Activated naive CD4-positive, alpha-beta T cell treated with anti-CD3 and anti-CD28 coated beads, Interleukin-2, amount 50 U/mL, for 24 hours (primary cell): ENCODE measurements around the gene KLHDC3.
A peak's percentile ranks its signal among the peaks of the same experiment; 100 is the strongest.

Experiments
- H3K27ac Mint-ChIP-seq: one replicate; pipeline ENCODE4 v1.8.0; 2021; ENCODE audit warnings: mild to moderate bottlenecking, mixed read lengths
- H3K27me3 Mint-ChIP-seq: one replicate; pipeline ENCODE4 v1.8.0; 2021; ENCODE audit warnings: mixed read lengths
- H3K36me3 Mint-ChIP-seq: one replicate; pipeline ENCODE4 v1.8.0; 2021; ENCODE audit warnings: mixed read lengths
- H3K4me1 Mint-ChIP-seq: one replicate; pipeline ENCODE4 v1.8.0; 2021; ENCODE audit warnings: mixed read lengths
- H3K4me3 Mint-ChIP-seq: one replicate; pipeline ENCODE4 v1.8.0; 2021; ENCODE audit warnings: mild to moderate bottlenecking, mixed read lengths
- H3K9me3 Mint-ChIP-seq: one replicate; pipeline ENCODE4 v1.8.0; 2021; ENCODE audit warnings: mixed read lengths

Gene KLHDC3

GRCh38 chr6:43012364-43012763 is 1.7 kb upstream of the KLHDC3 start:
- Mint-ChIP-seq H3K36me3 (peaks cover 5% of the 10 kb centered on the region), H3K4me3 (peak overlapping the region; percentile 94), H3K9me3 (no peaks in the 10 kb centered on the region), H3K27ac (peak overlapping the region; percentile 96), H3K27me3 (no peaks in the 10 kb centered on the region), H3K4me1 (peaks cover 63% of the 10 kb centered on the region)

GRCh38 chr6:43013097-43013842 is 779 bp upstream of the KLHDC3 start:
- H3K36me3 Mint-ChIP-seq, result peaks cover 3% of the 10 kb centered on the region
- peak overlapping the region; percentile 94 for H3K4me3 Mint-ChIP-seq
- H3K9me3 Mint-ChIP-seq, result no peaks in the 10 kb centered on the region
- H3K27me3 Mint-ChIP-seq, result no peaks in the 10 kb centered on the region
- peak overlapping the region; percentile 96 for H3K27ac Mint-ChIP-seq
- H3K4me1 Mint-ChIP-seq, result peaks cover 71% of the 10 kb centered on the region

DNA sequence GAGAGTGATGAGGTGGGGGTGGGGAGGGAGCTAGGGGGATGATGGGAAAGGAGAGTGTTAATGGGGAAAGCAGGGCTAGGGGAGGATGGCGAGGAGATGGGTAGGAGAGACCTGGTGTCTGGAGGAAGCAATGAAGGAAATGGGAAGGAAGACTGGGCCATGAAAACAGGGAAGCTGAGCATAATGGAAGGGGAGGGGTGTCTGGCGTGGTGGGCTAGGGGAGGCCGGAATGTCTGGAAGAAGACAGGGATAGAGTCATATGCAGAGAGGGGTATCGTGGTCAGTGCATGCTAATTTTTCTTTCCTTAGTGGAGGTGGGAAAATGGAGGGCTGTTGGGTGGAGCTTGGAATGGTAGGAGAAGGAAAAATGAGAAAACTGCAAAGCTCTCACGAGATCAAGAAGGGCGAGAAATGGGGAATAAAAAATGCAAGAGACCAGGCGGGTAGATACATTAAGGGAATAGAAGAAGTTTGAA is 423 bp downstream of the KLHDC3 start:
- Mint-ChIP-seq H3K27ac (peak overlapping the region; percentile 73), H3K36me3 (peaks cover 4% of the 10 kb centered on the region), H3K9me3 (no peaks in the 10 kb centered on the region), H3K27me3 (no peaks in the 10 kb centered on the region), H3K4me1 (peaks cover 81% of the 10 kb centered on the region), H3K4me3 (peak overlapping the region; percentile 94)

DNA sequence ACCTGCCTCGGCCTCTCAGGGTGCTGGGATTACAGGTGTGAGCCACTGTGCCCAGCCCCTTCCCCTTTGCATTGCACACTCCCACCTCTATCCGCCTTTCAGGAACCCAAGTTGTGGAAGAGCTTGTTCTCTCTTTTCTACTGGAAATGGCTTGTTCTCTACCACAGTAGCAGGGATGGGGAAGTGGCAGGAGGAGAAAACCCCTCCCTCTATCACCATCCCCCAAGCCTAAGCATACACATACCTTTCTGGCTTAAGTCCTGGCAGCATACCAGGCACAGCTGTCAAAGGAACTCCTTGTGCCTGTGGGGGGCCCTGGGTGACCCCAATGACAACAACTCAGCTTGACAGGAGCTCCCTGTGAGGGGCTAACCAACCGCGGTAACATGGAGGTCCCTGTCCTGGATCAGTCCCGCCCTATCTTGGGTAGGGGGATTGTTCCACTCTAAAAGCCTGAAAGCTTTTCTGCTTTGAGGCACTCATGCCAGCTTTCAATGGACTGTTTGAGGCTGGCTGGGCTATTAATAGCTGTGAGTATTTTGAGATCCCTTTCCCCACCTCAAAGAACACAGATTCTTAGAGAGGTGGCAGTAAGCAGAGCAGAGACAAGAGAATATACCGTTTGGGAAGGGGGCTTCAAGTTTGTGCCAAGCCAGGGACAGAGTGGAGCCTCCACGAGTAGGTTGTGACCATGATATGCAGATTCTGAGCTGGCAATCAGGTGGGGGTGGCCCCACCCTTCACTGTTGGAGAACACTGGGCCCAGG is 2.3 kb downstream of the KLHDC3 start:
- Mint-ChIP-seq H3K27ac (peak overlapping the region; percentile 47), H3K4me1 (peaks cover 91% of the 10 kb centered on the region), H3K4me3 (peak overlapping the region; percentile 73), H3K27me3 (no peaks in the 10 kb centered on the region), H3K9me3 (no peaks in the 10 kb centered on the region), H3K36me3 (peaks cover 4% of the 10 kb centered on the region)

DNA sequence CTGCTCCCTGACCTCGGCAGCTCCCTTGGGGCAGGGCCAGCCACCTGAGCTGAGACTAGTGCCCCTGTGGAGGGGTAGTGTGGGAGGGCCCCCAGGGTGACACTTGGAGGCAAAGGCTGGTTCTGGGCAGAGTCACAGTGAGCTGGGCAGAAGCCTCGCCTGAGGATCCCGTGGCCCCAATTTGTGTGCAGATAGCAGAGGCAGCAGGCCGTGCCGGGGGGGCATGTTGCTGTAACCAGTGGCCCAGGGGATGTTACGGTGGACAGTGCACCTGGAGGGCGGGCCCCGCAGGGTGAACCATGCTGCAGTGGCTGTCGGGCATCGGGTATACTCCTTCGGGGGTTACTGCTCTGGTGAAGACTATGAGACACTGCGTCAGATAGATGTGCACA is 2.9 kb downstream of the KLHDC3 start:
- H3K36me3 Mint-ChIP-seq, result peaks cover 1% of the 10 kb centered on the region
- H3K27me3 Mint-ChIP-seq, result no peaks in the 10 kb centered on the region
- H3K4me3 Mint-ChIP-seq, result no peak overlapping the region
- no peaks in the 10 kb centered on the region for H3K9me3 Mint-ChIP-seq
- H3K27ac Mint-ChIP-seq, result peak overlapping the region; percentile 35
- H3K4me1 Mint-ChIP-seq, result peaks cover 85% of the 10 kb centered on the region

DNA sequence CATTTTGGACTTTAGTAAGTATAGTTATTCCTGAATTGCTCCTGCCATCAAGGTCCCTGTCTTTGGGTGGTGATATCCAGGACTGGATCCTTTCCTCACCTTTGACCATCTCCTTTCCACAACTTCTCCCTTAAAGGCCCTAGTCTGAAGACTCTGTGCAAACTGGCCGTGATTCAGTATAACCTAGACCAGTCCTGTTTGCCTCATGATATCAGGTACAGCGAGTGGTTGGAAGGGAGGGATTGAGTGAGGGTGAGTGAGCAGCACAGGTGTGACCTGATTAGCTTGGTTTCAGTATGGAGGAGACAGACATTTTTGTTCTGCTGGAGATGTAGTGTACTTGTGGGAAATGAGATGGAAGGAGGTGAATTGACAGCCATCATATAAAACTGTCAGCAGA is 5.1 kb downstream of the KLHDC3 start:
- Mint-ChIP-seq H3K36me3 (peaks cover 4% of the 10 kb centered on the region), H3K27ac (peak overlapping the region; percentile 85), H3K4me3 (peak overlapping the region; percentile 34), H3K27me3 (no peaks in the 10 kb centered on the region), H3K9me3 (no peaks in the 10 kb centered on the region), H3K4me1 (peaks cover 66% of the 10 kb centered on the region)

GRCh38 chr6:43020052-43020705 is 6.1 kb downstream of the KLHDC3 start:
- peaks cover 64% of the 10 kb centered on the region for H3K4me1 Mint-ChIP-seq
- no peaks in the 10 kb centered on the region for H3K27me3 Mint-ChIP-seq
- no peaks in the 10 kb centered on the region for H3K9me3 Mint-ChIP-seq
- peak overlapping the region; percentile 84 for H3K27ac Mint-ChIP-seq
- peak overlapping the region; percentile 26 for H3K4me3 Mint-ChIP-seq
- peaks cover 7% of the 10 kb centered on the region for H3K36me3 Mint-ChIP-seq

- Mint-ChIP-seq H3K9me3 (no peaks in the 10 kb centered on the region), H3K36me3 (peaks cover 7% of the 10 kb centered on the region), H3K4me3 (peak overlapping the region; percentile 97), H3K27ac (peak overlapping the region; percentile 59), H3K27me3 (no peaks in the 10 kb centered on the region), H3K4me1 (peaks cover 60% of the 10 kb centered on the region)
Measured at GRCh38 chr6:43020847-43021246, 6.8 kb downstream of the KLHDC3 start.

DNA sequence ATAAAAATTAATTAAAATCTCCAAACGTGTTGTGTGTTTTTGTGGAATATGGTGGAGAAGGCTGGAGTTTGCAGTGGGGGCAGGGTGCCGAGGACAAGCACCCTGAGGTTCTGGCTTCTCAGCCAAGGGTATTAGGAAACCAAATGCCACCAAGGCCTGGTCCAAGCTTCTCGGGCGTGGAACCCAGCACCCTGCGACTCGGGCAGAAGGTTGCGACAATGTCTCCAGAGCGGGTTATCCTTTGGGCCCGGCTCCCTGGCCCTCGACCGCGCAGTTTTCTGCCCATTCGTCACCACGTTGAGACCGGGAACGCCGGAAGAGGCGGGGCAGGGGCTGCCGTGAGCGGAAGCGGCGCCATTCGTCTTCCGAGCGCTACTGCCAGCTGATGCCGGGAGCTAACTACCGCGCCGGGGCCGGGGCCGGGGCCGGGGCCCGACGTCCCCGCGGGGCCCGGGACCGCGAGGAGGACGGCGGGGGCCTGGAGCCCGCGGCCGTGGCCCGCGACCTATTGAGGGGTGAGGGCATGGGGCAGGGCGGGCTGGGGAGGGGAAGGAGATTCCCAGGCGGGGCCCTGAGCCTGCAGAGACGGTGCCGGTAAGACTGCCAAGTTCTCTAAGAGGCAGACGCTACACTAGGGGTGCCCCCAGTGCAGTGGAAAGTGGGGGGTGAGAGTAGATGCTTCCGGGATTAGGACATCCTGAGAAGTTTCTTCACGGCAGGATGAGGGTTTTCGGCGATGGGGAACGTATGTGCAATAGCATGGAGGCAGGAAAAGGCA is 7.4 kb downstream of the KLHDC3 start, which contains the start of gene RRP36:
Gene RRP36, plus strand, starts transcription at position 354 of the 778 bp plus-strand sequence. Its CDS starts 32 bp downstream, at position 386.
- peaks cover 9% of the 10 kb centered on the region for H3K36me3 Mint-ChIP-seq
- H3K4me3 Mint-ChIP-seq, result peak within 1 kb of the TSS; percentile 97
- H3K27me3 Mint-ChIP-seq, result no peaks in the 10 kb centered on the region
- peaks cover 54% of the 10 kb centered on the region for H3K4me1 Mint-ChIP-seq
- H3K9me3 Mint-ChIP-seq, result no peaks in the 10 kb centered on the region
- peak within 1 kb of the TSS; percentile 94 for H3K27ac Mint-ChIP-seq

- Mint-ChIP-seq H3K36me3 (peaks cover 11% of the 10 kb centered on the region), H3K4me1 (peaks cover 28% of the 10 kb centered on the region), H3K9me3 (no peaks in the 10 kb centered on the region), H3K27ac (peak overlapping the region; percentile 63), H3K4me3 (peak overlapping the region; percentile 47), H3K27me3 (no peaks in the 10 kb centered on the region)
Measured at GRCh38 chr6:43024436-43024835, 10.4 kb downstream of the KLHDC3 start.

- no peak overlapping the region for H3K27ac Mint-ChIP-seq
- no peak overlapping the region for H3K4me3 Mint-ChIP-seq
- H3K27me3 Mint-ChIP-seq, result no peaks in the 10 kb centered on the region
- H3K9me3 Mint-ChIP-seq, result no peaks in the 10 kb centered on the region
- H3K4me1 Mint-ChIP-seq, result peaks cover 11% of the 10 kb centered on the region
- peaks cover 14% of the 10 kb centered on the region for H3K36me3 Mint-ChIP-seq
Measured at GRCh38 chr6:43026365-43026764, 12.3 kb downstream of the KLHDC3 start.

GRCh38 chr6:43029120-43029519 is 15.1 kb downstream of the KLHDC3 start:
- H3K27me3 Mint-ChIP-seq, result no peaks in the 10 kb centered on the region
- peaks cover 13% of the 10 kb centered on the region for H3K36me3 Mint-ChIP-seq
- no peaks in the 10 kb centered on the region for H3K9me3 Mint-ChIP-seq
- H3K4me3 Mint-ChIP-seq, result no peak overlapping the region
- H3K27ac Mint-ChIP-seq, result no peak overlapping the region
- peaks cover 8% of the 10 kb centered on the region for H3K4me1 Mint-ChIP-seq

- Mint-ChIP-seq H3K9me3 (no peaks in the 10 kb centered on the region), H3K4me3 (no peak overlapping the region), H3K4me1 (no peaks in the 10 kb centered on the region), H3K27ac (no peak overlapping the region), H3K27me3 (no peaks in the 10 kb centered on the region), H3K36me3 (peaks cover 8% of the 10 kb centered on the region)
Measured at GRCh38 chr6:43032326-43032725, 18.3 kb downstream of the KLHDC3 start.

- peak overlapping the region; percentile 59 for H3K27ac Mint-ChIP-seq
- H3K9me3 Mint-ChIP-seq, result no peaks in the 10 kb centered on the region
- no peaks in the 10 kb centered on the region for H3K27me3 Mint-ChIP-seq
- no peaks in the 10 kb centered on the region for H3K4me1 Mint-ChIP-seq
- no peak overlapping the region for H3K4me3 Mint-ChIP-seq
- H3K36me3 Mint-ChIP-seq, result peaks cover 9% of the 10 kb centered on the region
Measured at GRCh38 chr6:43033496-43034189, 19.6 kb downstream of the KLHDC3 start.

DNA sequence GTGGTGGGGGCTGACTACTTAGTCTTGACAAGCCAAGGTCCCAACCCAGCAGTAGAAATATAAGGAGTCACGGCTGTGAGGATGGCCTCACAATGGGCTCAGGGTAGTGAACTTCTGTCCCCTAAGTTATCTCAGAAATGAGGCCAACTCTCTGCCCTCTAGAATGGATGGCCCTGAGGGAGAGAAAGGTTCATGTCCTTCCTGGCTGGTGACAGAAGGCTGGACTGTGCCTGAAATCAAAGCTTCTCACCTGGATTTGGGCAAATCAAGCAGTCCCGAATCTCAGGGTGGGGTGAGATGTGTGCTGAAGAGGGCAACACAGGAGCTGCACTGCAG is 20.1 kb downstream of the KLHDC3 start:
- H3K4me1 Mint-ChIP-seq, result no peaks in the 10 kb centered on the region
- H3K36me3 Mint-ChIP-seq, result peaks cover 9% of the 10 kb centered on the region
- H3K27me3 Mint-ChIP-seq, result no peaks in the 10 kb centered on the region
- H3K9me3 Mint-ChIP-seq, result no peaks in the 10 kb centered on the region
- H3K27ac Mint-ChIP-seq, result peak overlapping the region; percentile 59
- H3K4me3 Mint-ChIP-seq, result no peak overlapping the region
